GM15510 (cell line): Measurements from ENCODE around the gene JPH2.

Experiments used
- POLR2A ChIP-seq: IDR thresholded peaks from 3 replicates; pipeline ENCODE4 v1.6.1; 2011; ENCODE audit warnings: borderline replicate concordance; ENCODE audit not compliant: insufficient read length; ENCODE audit errors: extremely low read depth

The JPH2 gene

DNA sequence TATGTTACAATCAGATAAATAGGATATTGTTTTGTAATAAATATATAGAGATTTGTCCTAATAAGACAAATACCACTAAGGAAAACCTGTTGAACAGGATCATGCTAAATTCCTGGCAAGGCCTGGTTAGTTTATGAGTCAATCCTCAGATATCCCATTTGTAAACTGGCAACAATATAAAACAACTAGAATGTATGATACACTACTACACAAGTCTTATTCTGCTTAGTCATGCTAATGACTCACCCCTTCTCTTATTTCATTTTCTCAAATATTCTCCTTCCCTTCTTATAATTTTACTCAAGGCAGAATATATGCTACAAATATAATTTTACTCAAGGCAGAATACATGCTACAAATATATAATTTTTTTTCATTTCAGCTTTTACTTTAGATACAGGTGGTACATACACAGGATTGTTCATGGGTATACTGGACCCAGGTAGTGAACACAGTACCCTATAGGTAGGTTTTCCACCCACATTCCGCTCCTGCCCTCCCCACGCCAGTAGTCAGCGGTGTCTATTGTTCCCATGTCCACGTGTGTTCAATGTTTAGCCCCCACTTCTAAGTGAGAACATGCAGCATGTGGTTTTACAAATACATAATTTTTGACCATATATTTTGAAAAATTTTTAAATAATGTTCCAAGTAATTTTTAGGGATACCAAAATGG is 17.3 kb upstream of the JPH2 start:
- TF ChIP-seq POLR2A = no peak

DNA sequence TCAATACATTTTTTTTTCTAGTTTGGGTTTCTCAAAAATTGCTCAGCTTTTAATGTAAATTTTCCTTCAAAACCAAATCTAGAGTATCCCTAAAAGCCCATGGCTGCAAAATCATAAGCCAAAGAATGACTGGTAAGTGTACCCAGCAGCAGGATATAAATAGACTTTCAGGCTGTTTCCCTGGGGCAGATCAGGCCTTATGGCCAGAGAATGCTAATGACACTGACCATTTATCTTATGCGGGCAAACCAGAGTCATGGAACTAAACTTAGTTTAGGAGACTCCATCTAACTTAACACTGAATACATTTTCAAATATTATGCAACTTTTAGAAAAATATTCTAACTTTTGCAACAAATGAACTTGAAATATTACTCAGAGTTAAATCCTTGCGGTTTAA is 16.2 kb upstream of the JPH2 start:
- TF ChIP-seq POLR2A = no peak

DNA sequence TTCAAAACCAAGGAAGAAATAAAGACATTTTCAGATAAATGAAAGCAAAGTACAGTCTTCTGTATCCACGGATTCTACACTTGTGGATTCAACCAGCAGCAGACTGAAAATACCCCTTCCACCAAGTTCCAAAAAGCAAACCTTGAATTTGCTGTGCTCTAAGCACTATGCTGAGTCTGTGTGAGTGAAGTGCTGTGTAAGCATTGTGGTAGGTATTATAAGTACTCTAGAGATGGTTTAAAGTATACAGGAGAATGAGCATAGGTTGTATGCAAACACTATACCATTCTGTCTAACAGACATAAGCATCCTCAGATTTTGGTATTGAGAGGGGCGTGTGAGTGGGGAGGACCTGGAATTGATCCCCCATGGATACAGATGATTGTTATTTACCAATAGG is 14.0 kb upstream of the JPH2 start:
- TF ChIP-seq POLR2A = no peak

DNA sequence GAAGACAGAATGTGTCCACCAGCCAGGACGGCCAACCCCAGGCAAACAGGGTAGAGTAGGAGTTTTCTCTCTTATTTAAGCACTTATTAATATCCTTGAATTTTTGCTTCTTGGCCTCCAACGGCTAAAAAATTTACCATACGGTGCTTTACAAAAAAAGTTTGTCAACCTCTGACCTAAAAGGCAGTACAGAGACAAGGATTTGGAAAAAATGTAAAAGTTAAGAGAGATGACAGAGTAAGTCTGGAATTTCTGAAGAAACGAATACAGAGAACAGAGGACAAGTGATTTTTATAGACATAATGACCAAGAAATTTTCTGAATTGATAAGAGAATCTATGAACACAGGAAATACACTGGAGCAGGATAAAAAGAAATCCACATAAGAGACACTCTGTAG is 13.4 kb upstream of the JPH2 start:
- TF ChIP-seq POLR2A = no peak

DNA sequence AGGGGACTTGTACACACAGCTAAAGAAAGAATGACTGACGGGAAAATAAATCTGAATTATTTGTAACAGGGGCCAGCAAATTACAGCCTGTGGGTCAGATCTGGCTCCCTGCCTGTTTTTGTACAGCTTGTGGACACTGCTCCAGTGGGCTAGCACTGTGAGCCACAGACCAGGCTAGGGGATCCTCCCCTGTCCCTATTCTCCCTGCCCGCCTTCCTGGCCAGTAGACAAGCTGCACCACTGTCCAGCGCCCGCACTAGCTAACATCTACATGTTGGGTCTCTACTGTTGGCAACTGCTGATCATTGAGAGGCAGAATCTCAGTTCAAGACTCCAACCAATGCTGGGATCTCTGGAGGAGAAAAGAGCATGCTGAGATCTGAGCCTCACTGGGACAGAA is 12.9 kb upstream of the JPH2 start:
- TF ChIP-seq POLR2A = no peak

DNA sequence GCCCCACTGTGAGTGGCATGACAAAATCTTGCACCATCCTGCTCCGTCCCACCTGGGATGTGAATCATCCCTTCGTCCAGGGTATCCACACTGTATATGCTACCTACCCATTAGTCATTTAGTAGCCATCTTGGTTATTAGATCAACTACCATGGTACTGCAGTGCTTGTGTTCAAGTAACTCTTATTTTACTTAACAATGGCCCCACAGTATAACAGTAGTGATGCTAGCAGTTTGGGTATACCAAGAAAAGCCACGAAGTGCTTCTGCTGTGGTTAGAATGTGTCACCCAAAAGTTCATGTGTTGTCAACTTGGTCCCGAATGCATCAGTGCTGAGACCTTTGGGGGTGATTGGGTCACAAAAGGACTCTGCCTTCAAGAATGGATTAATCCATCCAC is 11.9 kb upstream of the JPH2 start:
- no peak for TF ChIP-seq POLR2A

DNA sequence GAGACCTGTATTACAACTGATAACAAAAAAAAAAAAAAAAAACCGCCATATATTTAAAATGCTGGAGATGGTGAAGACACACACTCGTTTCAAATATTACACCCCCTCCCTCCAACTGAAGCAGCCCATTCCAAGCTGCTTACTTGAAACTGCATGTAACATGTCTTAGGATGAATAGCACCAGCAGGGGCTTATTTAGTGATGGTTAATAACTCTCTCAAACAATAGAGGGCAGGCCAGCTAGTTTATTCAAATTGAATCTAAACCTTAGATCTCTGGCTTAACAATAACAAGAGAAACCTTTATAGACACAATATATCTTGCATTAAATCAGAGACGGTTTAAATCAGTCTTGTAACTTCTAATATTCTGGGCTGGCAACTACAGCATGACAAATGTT is 9.3 kb upstream of the JPH2 start:
- no peak for TF ChIP-seq POLR2A

DNA sequence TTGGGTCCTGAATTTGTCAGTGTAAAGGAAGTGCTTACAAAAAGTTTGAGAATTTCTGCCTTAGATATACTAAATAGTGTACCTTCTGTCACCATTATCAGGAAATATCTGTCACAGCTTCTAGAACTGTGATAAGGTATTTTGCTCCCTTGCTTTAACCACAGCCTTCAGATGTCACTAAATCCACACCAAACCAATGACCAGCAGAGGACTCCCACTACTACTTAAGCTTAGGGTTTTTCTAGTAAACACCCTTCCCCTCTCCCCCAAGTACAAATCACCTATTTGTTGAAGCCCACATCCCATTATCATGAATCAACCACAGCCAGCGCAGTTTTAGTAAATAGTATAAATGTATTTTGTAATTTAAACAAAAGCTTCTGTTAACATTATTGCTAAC is 8.6 kb upstream of the JPH2 start:
- no peak for TF ChIP-seq POLR2A

DNA sequence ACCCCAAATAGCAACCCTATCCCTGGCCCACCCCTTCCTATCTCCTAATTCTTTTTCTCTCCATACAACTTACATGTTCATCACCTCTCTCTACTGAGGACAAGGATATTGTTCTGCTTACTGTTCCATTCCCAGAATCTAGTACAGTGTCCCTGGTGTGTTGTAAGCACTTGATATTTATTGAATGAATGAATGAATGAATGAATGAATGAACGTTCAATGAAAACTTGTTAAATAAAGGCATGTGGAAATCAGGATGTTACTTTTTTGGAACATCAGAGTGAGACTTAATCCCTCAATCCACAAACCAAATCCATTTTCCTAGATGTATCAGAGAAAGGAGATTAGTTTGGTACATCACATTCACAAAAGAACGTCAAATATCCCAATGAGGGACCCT is 6.8 kb upstream of the JPH2 start:
- no peak for TF ChIP-seq POLR2A

DNA sequence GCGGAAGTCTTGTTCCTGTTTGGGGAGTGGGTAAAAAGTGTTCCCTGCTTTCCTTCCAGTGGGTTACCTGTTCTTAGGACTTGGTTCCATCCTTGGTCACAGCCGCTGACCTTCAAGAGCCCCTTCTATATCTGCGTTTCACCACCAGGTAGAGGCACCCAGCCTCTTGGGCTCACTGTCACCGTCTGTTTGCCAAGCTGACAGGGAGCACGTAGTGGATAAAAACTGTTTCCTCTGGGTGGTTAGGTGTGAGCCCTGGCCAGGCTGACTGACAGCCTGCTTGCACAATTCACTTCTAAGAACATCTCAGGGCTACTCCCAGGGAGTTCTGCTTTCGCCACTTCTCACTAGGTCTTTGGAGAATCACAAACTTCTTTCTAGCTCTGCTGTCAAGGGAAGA is 1.8 kb upstream of the JPH2 start:
- no peak for TF ChIP-seq POLR2A

DNA sequence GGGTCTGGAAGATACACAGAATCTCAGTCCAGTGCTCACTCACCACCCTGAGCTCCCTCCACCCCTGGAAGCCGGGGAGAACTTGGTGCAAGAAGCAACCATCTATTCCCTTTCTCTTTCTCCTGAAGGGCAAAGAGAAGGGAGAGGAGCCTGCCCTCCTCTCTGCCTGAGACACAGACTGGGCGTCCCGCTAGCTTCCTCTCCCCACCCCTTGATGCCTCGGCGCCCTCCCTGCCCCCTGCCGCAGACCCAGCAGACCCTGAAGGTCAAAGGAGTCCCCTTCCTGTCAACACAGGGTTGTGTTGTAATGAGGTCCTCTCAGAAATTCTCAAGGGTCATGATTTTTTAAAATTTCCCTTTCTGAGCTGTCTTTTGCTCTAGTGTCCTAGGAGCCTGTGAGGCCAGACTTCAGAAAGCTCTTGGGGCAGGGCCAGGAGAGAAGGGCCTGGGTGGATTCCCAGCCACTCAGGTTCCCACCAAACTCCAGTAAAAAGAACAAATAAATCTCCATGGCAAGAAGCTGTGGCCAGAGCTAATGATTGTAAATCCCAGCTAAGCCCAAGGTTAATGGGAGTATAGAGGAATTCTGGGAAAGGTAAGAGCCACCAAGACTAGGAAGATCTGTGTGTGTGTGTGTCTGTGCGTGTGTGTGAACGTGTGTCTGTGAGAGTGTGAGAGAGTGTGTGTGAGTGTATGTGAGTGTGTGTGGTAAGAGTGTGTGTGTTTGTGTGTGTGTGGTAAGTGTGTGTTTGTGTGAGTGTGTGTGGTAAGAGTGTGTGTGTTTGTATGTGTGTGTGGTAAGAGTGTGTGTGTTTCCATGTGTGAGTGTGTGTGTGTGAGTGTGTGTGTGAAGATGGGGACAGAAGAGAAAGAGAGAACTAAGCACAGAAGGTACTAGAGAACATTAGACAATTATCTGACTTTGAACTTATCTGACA is 1.1 kb upstream of the JPH2 start:
- no peak for TF ChIP-seq POLR2A

DNA sequence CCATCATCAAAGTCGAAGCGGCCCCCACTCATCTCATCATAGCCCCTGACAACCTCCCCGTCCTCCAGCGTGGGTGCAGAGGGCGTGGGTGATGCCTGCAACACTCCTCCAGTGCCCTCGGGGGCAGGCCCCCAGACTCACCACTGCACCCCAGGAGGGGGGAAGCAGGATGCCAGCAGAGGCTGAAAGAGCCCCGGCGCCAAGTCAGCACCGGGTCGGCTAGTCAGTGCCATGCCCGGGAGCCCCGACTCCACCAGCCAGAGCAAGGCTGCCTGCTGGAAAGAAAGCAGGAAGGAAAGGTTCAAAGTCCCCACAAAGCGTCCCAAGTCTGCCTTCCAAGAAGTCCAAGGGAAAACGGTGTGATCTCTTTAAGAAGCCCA is 324 bp downstream of the JPH2 start:
- TF ChIP-seq POLR2A = no peak

DNA sequence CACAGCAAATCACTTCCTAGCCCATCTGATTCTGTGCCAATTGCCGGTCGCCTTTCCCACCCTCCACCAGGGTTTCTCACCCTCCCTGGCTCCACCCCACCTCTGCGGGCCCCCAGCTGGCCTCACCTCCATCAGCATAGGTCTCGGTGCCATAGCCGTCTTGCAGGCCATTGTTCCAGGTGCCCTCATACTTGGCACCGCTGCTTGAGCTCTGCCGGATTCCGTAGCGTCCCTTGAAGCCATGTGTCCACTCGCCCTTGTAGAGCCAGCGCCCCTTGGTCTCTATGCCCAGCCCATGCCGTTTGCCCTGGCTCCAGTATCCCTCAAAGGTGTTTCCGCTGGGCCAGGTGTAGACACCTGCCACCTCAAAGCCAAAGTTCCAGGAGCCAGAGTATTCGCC is 787 bp downstream of the JPH2 start:
- no peak for TF ChIP-seq POLR2A

DNA sequence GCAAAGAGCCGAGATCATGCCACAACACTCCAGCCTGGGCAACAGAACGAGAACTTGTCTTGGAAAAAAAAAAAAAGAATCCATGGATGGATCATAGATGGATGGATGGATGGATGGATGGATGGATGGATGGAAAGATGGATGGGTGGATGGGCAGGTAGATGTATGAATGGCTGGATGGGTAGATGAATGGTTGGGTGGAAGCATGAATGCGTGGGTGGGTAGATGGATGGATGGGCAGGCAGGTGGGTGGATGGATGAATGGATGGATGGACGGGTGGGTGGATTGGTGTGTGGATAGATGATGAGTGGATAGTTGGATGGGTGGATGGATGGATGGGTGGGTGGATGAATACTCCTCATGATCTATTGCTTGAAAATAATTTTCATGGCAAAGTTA is 1.4 kb downstream of the JPH2 start:
- no peak for TF ChIP-seq POLR2A

DNA sequence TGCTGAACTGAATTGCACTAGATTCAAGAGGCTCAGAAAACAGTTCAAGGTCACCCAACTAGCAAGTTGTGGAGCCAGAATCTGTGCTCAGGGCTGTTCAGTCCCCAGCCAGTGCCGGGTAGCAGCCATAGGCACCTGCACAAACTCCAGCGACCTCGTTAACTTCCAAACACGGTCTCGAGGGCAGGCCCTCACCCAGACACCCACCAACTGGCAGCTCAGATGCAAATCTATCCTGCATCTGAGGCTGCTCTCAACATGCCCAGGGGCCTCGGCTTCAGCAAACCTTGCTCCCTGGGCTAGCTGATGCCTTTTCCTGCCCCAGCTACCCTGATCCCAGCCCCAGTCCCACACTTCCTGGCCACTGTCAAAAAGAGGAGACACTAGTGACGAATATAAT is 3.7 kb downstream of the JPH2 start:
- TF ChIP-seq POLR2A = no peak

DNA sequence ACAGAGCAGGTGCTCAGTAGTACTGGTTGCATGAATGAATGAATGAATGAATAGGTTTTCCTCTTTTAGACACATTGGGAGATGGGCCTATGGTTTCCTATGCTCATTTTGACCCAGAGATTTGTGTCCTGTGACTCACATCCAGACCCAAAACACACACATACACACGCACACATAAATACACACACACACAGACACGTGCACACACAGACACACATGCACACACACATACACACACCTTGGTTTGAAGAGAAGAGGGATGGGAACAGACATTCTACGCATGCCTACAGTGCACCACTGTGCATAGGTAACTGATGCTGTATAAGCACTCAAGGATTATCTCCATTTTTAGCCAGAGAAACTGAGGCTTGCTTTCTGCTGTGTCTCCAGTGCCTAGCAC is 4.1 kb downstream of the JPH2 start:
- TF ChIP-seq POLR2A = no peak
